ENCODE results near the gene SARDH.

The SARDH gene

GRCh38 chr9:133666845-133667244 lies 71.3 kb downstream of the SARDH start:
- Histone ChIP-seq H4K8ac (ENCODE audit: low read depth, low read length) (no peak overlapping the region), H3K36me3 (ENCODE audit: control insufficient read depth in 1 of 2, insufficient read depth in 2 of 2, low read length in 2 of 2) (no peaks in the 10 kb centered on the region), H3K4ac (ENCODE audit: low read depth, low read length) (no peak overlapping the region), H3K4me2 (ENCODE audit: low read length) (no peak overlapping the region), H3K79me2 (ENCODE audit: control insufficient read depth, insufficient read depth, low read length, poor library complexity) (no peaks in the 10 kb centered on the region), H2AK5ac (ENCODE audit: low read length) (no peak overlapping the region), H3K23ac (ENCODE audit: low read length) (no peak overlapping the region), H2BK5ac (ENCODE audit: low read depth, low read length, poor library complexity) (no peak overlapping the region), H3K18ac (ENCODE audit: low read length) (no peak overlapping the region), H3K27ac (ENCODE audit: low read depth, low read length) (no peak overlapping the region), H3K14ac (ENCODE audit: low read length) (no peak overlapping the region), H2BK12ac (ENCODE audit: low read length) (no peak overlapping the region), H3K9me3 (ENCODE audit: insufficient read depth, low read depth, low read length) (no peaks in the 10 kb centered on the region), H4K12ac (ENCODE audit: low read depth, low read length) (no peak overlapping the region), H2BK120ac (ENCODE audit: insufficient read depth, low read length, poor library complexity) (no peak overlapping the region), H3K27me3 (ENCODE audit: insufficient read depth, low read length) (no peaks in the 10 kb centered on the region), H4K91ac (ENCODE audit: low read depth, low read length) (no peak overlapping the region), H2AFZ (ENCODE audit: insufficient read depth, low read length, poor library complexity) (no peak overlapping the region), H3K4me1 (ENCODE audit: control insufficient read depth in 1 of 2, insufficient read depth in 2 of 2, low read length in 2 of 2) (no peaks in the 10 kb centered on the region), H3K79me1 (ENCODE audit: low read length) (no peaks in the 10 kb centered on the region), H3K9ac (ENCODE audit: low read length) (no peak overlapping the region), H3K4me3 (ENCODE audit: low read depth, low read length) (no peak overlapping the region)
- WGBS (ENCODE audit: extremely low coverage, insufficient coverage, insufficient read length) = no CpG with 5 or more reads among the region's 11 CpGs
- DNase-seq = no peak

DNA sequence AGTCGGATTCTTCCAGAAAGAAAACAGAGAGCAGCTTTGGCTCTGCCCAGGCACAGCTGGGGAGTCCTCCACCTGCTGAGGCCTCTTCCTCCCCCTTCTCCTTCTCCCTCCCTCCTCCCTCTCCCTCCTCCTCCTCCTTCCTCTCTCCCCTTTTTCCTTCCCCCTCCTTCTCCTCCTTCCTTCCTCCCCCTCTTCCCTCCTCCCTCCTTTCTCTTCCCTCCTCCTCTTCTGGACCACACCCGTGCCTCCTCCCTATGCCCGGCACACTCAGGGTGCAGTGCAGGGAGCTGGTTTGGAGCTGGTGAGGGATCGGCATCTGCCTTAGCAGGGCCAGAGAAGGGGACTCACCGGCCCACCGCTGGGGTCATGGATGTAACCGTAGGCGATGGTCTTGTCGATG lies 71.8 kb downstream of the SARDH start:
- DNase-seq = no peak
- Histone ChIP-seq H3K36me3 (ENCODE audit: control insufficient read depth in 1 of 2, insufficient read depth in 2 of 2, low read length in 2 of 2) (no peaks in the 10 kb centered on the region), H3K27me3 (ENCODE audit: insufficient read depth, low read length) (no peaks in the 10 kb centered on the region), H3K27ac (ENCODE audit: low read depth, low read length) (no peak overlapping the region), H2BK120ac (ENCODE audit: insufficient read depth, low read length, poor library complexity) (no peak overlapping the region), H3K79me1 (ENCODE audit: low read length) (no peaks in the 10 kb centered on the region), H3K18ac (ENCODE audit: low read length) (no peak overlapping the region), H2BK12ac (ENCODE audit: low read length) (no peak overlapping the region), H3K9me3 (ENCODE audit: insufficient read depth, low read depth, low read length) (no peaks in the 10 kb centered on the region), H3K4me1 (ENCODE audit: control insufficient read depth in 1 of 2, insufficient read depth in 2 of 2, low read length in 2 of 2) (no peaks in the 10 kb centered on the region), H2BK5ac (ENCODE audit: low read depth, low read length, poor library complexity) (no peak overlapping the region), H3K4ac (ENCODE audit: low read depth, low read length) (no peak overlapping the region), H3K79me2 (ENCODE audit: control insufficient read depth, insufficient read depth, low read length, poor library complexity) (no peaks in the 10 kb centered on the region), H3K9ac (ENCODE audit: low read length) (no peak overlapping the region), H4K12ac (ENCODE audit: low read depth, low read length) (no peak overlapping the region), H4K91ac (ENCODE audit: low read depth, low read length) (no peak overlapping the region), H3K4me3 (ENCODE audit: low read depth, low read length) (no peak overlapping the region), H3K14ac (ENCODE audit: low read length) (no peak overlapping the region), H4K8ac (ENCODE audit: low read depth, low read length) (no peak overlapping the region), H3K23ac (ENCODE audit: low read length) (no peak overlapping the region), H3K4me2 (ENCODE audit: low read length) (no peak overlapping the region), H2AFZ (ENCODE audit: insufficient read depth, low read length, poor library complexity) (no peak overlapping the region), H2AK5ac (ENCODE audit: low read length) (no peak overlapping the region)
- WGBS (ENCODE audit: extremely low coverage, insufficient coverage, insufficient read length) = no CpG with 5 or more reads among the region's 9 CpGs

DNA sequence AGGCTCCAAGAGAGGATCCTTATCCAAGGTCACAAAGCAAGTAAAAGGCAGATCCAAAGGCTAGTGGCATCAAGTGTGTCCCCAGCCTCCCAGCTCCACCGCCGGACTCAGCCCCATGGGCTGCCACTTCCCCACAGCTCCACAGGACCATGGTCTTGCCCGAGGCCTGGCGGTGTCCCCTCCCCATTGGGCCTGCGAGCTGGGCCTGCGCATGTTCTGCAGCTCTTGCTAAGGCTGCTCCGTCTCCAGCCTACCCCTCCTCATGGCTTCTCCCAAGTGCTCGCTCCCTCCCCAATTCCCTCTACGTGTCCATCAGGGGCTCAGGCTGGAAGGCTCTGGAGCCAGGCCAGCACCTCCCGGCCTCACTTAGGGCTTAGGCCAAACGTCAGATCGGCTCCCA lies 72.6 kb downstream of the SARDH start:
- Histone ChIP-seq H2AFZ (ENCODE audit: insufficient read depth, low read length, poor library complexity) (no peak overlapping the region), H2BK5ac (ENCODE audit: low read depth, low read length, poor library complexity) (no peak overlapping the region), H4K12ac (ENCODE audit: low read depth, low read length) (no peak overlapping the region), H2BK12ac (ENCODE audit: low read length) (no peak overlapping the region), H3K4me1 (ENCODE audit: control insufficient read depth in 1 of 2, insufficient read depth in 2 of 2, low read length in 2 of 2) (no peaks in the 10 kb centered on the region), H3K79me1 (ENCODE audit: low read length) (no peaks in the 10 kb centered on the region), H3K9me3 (ENCODE audit: insufficient read depth, low read depth, low read length) (no peaks in the 10 kb centered on the region), H3K79me2 (ENCODE audit: control insufficient read depth, insufficient read depth, low read length, poor library complexity) (no peaks in the 10 kb centered on the region), H3K27ac (ENCODE audit: low read depth, low read length) (no peak overlapping the region), H3K36me3 (ENCODE audit: control insufficient read depth in 1 of 2, insufficient read depth in 2 of 2, low read length in 2 of 2) (no peaks in the 10 kb centered on the region), H3K14ac (ENCODE audit: low read length) (no peak overlapping the region), H3K18ac (ENCODE audit: low read length) (no peak overlapping the region), H2BK120ac (ENCODE audit: insufficient read depth, low read length, poor library complexity) (no peak overlapping the region), H3K4ac (ENCODE audit: low read depth, low read length) (no peak overlapping the region), H4K91ac (ENCODE audit: low read depth, low read length) (no peak overlapping the region), H3K27me3 (ENCODE audit: insufficient read depth, low read length) (no peaks in the 10 kb centered on the region), H3K4me3 (ENCODE audit: low read depth, low read length) (no peak overlapping the region), H4K8ac (ENCODE audit: low read depth, low read length) (no peak overlapping the region), H3K4me2 (ENCODE audit: low read length) (no peak overlapping the region), H3K23ac (ENCODE audit: low read length) (no peak overlapping the region), H2AK5ac (ENCODE audit: low read length) (no peak overlapping the region), H3K9ac (ENCODE audit: low read length) (no peak overlapping the region)
- no peak for DNase-seq
- no CpG with 5 or more reads among the region's 12 CpGs for WGBS (ENCODE audit: extremely low coverage, insufficient coverage, insufficient read length)

- H2BK120ac ChIP-seq (ENCODE audit: insufficient read depth, low read length, poor library complexity) = no peak overlapping the region
- H3K79me1 ChIP-seq (ENCODE audit: low read length) = no peaks in the 10 kb centered on the region
- DNase-seq = no peak
- no peak overlapping the region for H3K27ac ChIP-seq (ENCODE audit: low read depth, low read length)
- no peaks in the 10 kb centered on the region for H3K79me2 ChIP-seq (ENCODE audit: control insufficient read depth, insufficient read depth, low read length, poor library complexity)
- H3K27me3 ChIP-seq (ENCODE audit: insufficient read depth, low read length) = no peaks in the 10 kb centered on the region
- H2AFZ ChIP-seq (ENCODE audit: insufficient read depth, low read length, poor library complexity) = no peak overlapping the region
- no peak overlapping the region for H3K9ac ChIP-seq (ENCODE audit: low read length)
- H3K4me3 ChIP-seq (ENCODE audit: low read depth, low read length) = no peak overlapping the region
- H2AK5ac ChIP-seq (ENCODE audit: low read length) = no peak overlapping the region
- no peak overlapping the region for H4K12ac ChIP-seq (ENCODE audit: low read depth, low read length)
- no peaks in the 10 kb centered on the region for H3K4me1 ChIP-seq (ENCODE audit: control insufficient read depth in 1 of 2, insufficient read depth in 2 of 2, low read length in 2 of 2)
- no peak overlapping the region for H3K23ac ChIP-seq (ENCODE audit: low read length)
- WGBS (ENCODE audit: extremely low coverage, insufficient coverage, insufficient read length) = no CpG with 5 or more reads among the region's 13 CpGs
- H4K91ac ChIP-seq (ENCODE audit: low read depth, low read length) = no peak overlapping the region
- no peak overlapping the region for H3K4ac ChIP-seq (ENCODE audit: low read depth, low read length)
- no peak overlapping the region for H3K4me2 ChIP-seq (ENCODE audit: low read length)
- H4K8ac ChIP-seq (ENCODE audit: low read depth, low read length) = no peak overlapping the region
- no peak overlapping the region for H2BK5ac ChIP-seq (ENCODE audit: low read depth, low read length, poor library complexity)
- no peak overlapping the region for H2BK12ac ChIP-seq (ENCODE audit: low read length)
- no peak overlapping the region for H3K14ac ChIP-seq (ENCODE audit: low read length)
- no peak overlapping the region for H3K18ac ChIP-seq (ENCODE audit: low read length)
- H3K36me3 ChIP-seq (ENCODE audit: control insufficient read depth in 1 of 2, insufficient read depth in 2 of 2, low read length in 2 of 2) = no peaks in the 10 kb centered on the region
- H3K9me3 ChIP-seq (ENCODE audit: insufficient read depth, low read depth, low read length) = no peaks in the 10 kb centered on the region
Observed at GRCh38 chr9:133665096-133665495, 73.1 kb downstream of the SARDH start.
